HG03442 (cell line): ENCODE results near the gene SCFD2.

Source experiments
- ATAC-seq: cut with Tn5 transposase; IDR thresholded peaks from one replicate; pipeline ENCODE4 v1.9.1; 2021; ENCODE audit warnings: mild to moderate bottlenecking, moderate library complexity; ENCODE audit not compliant: unreplicated experiment

The SCFD2 gene

DNA sequence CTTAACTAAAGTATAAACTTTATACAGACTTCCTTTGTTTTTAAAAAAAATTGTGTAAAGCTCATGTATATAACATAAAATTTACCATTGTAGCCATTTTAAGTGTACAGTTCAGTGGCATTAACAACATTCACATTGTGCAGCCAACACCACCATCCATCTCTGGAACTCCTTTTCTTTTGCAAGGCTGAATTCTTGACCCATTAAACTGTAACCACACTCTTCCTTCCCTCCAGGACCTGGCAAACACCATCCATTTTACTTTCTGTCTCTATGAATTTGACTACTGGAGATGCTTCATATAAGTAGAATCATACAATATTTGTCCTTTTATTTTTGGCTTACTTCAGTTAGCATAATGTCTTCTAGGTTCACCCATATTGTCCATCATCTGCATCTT lies 399.1 kb downstream of the SCFD2 start:
- ATAC-seq = no peak

DNA sequence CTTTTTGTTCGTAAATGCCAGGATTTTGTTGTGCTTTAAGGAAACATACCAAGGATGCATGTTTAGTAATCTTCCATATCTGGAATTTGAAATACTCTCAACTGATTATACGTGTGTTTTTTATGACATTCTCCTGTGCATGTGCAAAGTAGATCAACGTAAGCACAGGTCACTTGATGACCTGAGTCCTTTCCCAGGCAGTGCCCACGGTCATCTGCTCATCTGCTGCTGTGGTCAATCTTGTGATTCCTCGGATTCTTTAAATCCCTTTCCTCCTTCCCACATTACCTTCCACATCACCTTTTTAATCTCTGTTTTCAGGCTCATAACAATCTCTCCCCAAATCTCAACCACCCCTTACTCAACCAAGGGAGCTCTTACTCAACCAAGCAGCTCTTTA lies 399.7 kb downstream of the SCFD2 start:
- no peak for ATAC-seq

GRCh38 chr4:52964561-52965101 lies 401.2 kb downstream of the SCFD2 start:
- no peak for ATAC-seq

DNA sequence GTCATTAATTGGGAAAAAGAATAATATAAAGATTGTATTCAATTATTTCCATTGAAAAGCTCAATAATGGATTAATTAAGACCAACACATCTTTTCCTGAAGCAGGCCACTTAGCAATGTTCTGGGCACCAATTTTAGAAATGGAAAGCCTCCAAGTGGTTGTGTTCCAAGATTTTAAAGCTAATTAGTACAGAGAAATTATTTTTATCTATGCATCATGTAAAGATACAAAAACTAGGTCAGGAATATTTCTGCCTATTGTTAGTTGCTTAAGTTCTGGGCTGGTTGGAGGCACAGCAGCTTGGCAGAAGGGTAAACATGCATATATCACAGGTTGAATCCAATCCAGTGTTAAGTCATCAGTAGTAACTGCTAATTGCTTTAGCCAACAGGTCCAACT lies 401.9 kb downstream of the SCFD2 start:
- no peak for ATAC-seq

GRCh38 chr4:52962721-52963120 lies 403.1 kb downstream of the SCFD2 start:
- ATAC-seq = no peak

- no peak for ATAC-seq
Observed at GRCh38 chr4:52961666-52962412, 404.0 kb downstream of the SCFD2 start.

GRCh38 chr4:52959541-52959940 lies 406.3 kb downstream of the SCFD2 start:
- no peak for ATAC-seq

GRCh38 chr4:52957835-52958631 lies 407.8 kb downstream of the SCFD2 start:
- ATAC-seq = no peak

DNA sequence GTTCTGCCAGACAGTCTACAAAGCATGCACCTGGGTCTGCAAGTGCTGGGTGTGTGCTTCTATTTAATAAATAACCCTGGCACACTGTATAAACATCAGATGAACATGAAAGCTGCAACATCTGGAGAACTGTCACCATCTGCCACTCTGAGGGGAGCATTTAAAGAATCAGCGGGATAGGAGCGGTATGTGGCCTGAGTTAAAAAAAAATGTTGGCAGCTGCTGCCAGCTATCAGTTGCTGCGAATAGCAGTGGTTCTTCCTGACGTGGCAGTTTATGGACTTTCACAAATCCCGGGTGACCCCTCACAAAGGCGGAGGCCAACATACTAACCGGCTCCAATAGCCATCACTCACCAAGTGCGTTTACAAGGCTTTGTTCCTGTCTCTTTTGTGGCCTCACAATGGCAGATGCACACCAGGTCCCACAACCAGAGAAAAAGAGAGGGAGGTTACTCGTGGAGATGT lies 408.6 kb downstream of the SCFD2 start:
- no peak for ATAC-seq

DNA sequence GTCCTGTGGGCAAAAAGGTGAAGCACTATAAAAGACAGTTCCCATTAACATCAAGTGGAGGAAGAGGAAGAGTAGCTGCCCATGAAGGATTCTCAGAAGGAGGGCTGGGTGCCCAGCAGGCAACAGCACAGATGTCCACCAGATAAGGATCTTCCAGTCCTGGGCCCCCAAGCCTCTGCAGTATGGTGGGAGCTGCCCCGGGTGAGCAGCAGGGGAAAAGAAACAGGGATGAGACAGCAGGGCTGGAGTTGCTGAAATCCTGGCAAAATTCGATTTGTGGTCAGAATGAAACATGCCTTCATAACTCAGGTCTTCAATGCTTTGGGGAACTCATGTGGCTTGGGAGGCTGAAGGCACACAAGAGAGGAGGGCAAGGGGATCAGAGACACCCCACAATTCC lies 409.2 kb downstream of the SCFD2 start:
- ATAC-seq = no peak

DNA sequence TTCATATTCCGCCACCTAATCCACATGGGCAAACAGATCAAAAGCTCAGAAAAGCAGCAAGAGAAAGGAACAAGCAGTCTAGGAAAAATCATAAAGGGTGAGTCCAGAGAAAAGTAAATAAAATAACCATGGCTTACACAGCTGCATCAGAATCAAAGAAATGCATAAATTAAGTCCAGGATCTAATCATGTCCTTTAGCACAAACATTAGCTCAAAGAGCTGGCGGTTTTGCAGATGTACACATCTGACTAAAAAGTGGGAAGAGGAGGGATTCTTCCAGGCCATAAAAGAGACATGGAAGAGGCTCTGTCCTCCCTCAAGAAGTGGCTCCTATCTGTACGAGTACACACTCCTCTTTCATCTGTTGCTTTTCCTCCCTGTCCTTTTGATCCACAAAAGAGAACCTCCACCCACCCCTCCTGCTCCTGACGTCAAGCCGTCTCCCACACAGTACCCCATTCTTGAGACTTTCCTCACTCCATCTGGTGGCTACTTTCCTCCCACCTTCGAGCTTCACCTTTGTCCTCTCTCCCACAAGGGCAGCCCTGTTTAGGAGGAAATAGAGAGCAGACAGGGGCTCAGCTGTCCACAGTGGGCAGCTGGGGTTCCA lies 411.2 kb downstream of the SCFD2 start:
- no peak for ATAC-seq

- ATAC-seq = no peak
Observed at GRCh38 chr4:52952540-52952939, 413.3 kb downstream of the SCFD2 start.

DNA sequence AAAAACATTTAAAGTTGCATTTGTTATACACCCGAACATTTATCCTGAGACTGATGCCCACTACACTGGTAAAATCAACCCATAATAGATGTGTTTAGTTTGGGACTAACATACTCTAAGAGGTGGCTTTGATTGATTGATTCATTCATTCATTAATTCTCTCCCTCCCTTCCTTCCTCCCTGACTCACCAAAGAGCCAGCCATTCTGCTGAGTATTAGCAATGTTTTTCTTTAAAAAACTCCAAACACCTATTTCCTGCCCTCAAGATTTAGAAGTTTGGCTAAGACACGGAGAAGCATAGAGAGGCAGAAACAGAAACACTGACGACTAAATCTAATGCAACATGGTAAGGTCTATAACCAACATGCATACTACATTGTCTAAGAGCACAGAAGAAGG lies 414.8 kb downstream of the SCFD2 start:
- no peak for ATAC-seq

DNA sequence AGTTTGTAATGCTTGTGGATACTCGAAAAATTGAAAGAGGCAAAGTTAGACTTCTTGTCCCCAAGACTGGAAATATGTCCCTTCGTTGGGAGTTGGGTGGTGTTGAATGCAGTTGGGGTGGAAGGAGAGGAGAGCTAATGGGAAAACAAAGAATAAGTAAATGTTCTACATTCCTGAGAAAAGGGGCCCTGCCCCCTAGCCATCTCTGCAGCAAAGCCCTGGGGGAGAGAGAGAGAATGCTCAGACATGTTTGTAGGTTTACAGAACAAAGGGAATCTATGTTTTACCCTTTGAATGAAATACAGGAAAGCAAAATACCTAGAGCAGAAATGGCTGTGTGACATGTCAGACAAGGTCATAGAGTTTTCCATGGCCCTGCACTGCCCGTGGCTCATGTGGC lies 415.6 kb downstream of the SCFD2 start:
- no peak for ATAC-seq

DNA sequence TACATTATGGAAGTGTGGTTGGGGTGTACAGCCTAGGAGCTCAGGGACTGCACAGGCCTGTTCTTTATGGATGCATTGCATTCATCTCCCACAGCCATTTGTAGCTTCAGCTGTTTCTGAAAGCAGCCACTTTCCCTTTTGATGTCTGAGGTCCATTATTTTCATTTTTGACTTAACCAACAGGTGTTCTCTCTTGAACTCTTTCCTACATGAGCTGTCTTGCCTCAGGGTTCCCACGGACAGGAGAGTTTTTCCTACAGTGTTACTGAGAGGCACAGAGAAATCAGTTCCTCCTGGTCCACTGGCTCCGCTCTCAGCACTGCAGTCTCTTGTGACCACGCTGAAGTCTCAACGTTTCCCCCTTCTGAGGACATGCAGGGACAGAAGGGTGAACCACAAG lies 416.5 kb downstream of the SCFD2 start:
- no peak for ATAC-seq

GRCh38 chr4:52948057-52948423 lies 417.8 kb downstream of the SCFD2 start:
- ATAC-seq = no peak

GRCh38 chr4:52947401-52948056 lies 418.3 kb downstream of the SCFD2 start:
- ATAC-seq = no peak

- no peak for ATAC-seq
Observed at GRCh38 chr4:52946855-52947254, 419.0 kb downstream of the SCFD2 start.

- ATAC-seq = no peak
Observed at GRCh38 chr4:52945982-52946381, 419.9 kb downstream of the SCFD2 start.

DNA sequence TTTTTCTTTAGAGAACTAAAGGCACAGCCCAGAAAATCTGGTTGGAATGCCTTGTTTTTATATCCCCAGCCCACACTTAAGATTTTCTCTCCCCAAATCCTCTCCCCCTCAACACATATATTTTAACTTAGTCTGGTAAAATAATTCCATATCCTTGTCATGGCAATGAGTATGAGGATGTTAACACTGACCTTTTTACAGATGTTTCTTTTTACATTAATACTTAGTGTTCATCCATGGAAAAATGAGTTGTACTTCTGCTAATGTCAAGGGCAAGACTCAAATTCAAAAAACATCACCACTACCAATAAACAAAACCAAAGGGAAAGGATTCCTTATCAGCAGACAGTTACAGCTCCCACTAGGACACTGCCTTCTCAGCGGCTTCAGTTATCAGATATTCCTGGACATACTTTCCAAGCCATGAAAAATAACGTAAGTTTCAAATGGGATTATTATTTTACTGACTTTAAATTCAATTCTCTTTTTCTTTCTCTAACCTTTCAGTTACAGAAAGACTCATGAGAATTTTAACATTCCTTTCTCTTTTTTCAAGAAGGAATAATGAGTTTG lies 420.4 kb downstream of the SCFD2 start:
- no peak for ATAC-seq

GRCh38 chr4:52943677-52944076 lies 422.2 kb downstream of the SCFD2 start:
- no peak for ATAC-seq
